GM12874 (cell line): ENCODE data around the gene IGSF21.

Experiments
- CTCF ChIP-seq: IDR thresholded peaks from 2 replicates; pipeline ENCODE4 v1.5.1; 2011; ENCODE audit warnings: low read depth, mild to moderate bottlenecking, control low read depth, low read length, moderate library complexity; ENCODE audit not compliant: insufficient read depth

Gene IGSF21

GRCh38 chr1:18353528-18353927, 245.9 kb downstream of the IGSF21 start:
- TF ChIP-seq CTCF = no peak

GRCh38 chr1:18353992-18354391, 246.4 kb downstream of the IGSF21 start:
- TF ChIP-seq CTCF = no peak

- TF ChIP-seq CTCF = no peak
Measured at GRCh38 chr1:18354612-18355011, 247.0 kb downstream of the IGSF21 start.

- no peak for TF ChIP-seq CTCF
Measured at GRCh38 chr1:18357622-18358230, 250.1 kb downstream of the IGSF21 start.

- no peak for TF ChIP-seq CTCF
Measured at GRCh38 chr1:18358600-18358999, 251.0 kb downstream of the IGSF21 start.

GRCh38 chr1:18360251-18360650, 252.7 kb downstream of the IGSF21 start:
- TF ChIP-seq CTCF = no peak

- no peak for TF ChIP-seq CTCF
Measured at GRCh38 chr1:18362150-18362549, 254.6 kb downstream of the IGSF21 start.

GRCh38 chr1:18363436-18363835, 255.8 kb downstream of the IGSF21 start:
- TF ChIP-seq CTCF = no peak
